CD14-positive monocyte (primary cell): ENCODE results near the gene CGB2. TPM values are rescaled to one million over a fixed set of nuclear protein-coding genes. Genes with fewer than 3 reads are reported as not detected.

ENCODE experiments used
- DNase-seq, 3 donors: peaks; one replicate each; pipeline ENCODE4 v3.0.0-alpha.2; 2011 to 2022
- H2AFZ ChIP-seq: 2 replicates; pipeline ENCODE4 v1.6.0; 2012; ENCODE audit warnings: mild to moderate bottlenecking, low read depth, low read length, inconsistent platforms; ENCODE audit not compliant: insufficient read depth, poor library complexity, severe bottlenecking
- H3K27ac ChIP-seq, 2 donors: 1 replicate in 1 of 2; 2 replicates in 1 of 2; pipeline ENCODE4 v1.5.1; 2012 to 2013; ENCODE audit warnings: low read length in 2 of 2, control low read depth in 1 of 2, inconsistent platforms in 1 of 2, low read depth in 1 of 2, mild to moderate bottlenecking in 1 of 2
- H3K27me3 ChIP-seq, 2 donors: one replicate each; pipeline versions ENCODE4 v1.6.0 to v1.6.1; 2011 to 2013; ENCODE audit warnings: low read length in 2 of 2; ENCODE audit not compliant: control insufficient read depth in 2 of 2, insufficient read depth in 2 of 2
- H3K36me3 ChIP-seq, 2 donors: replicated peaks in 1 of 2; 1 replicate in 1 of 2; 2 replicates in 1 of 2; pipeline versions ENCODE4 v1.5.1 to v1.6.1; 2012 to 2013; ENCODE audit warnings: low read length in 2 of 2, control low read depth in 1 of 2, inconsistent platforms in 1 of 2, mild to moderate bottlenecking in 1 of 2; ENCODE audit not compliant: insufficient read depth in 2 of 2, control insufficient read depth in 1 of 2
- H3K4me1 ChIP-seq, 2 donors: 1 replicate in 1 of 2; 2 replicates in 1 of 2; pipeline versions ENCODE4 v1.5.1 to v1.6.1; 2012 to 2013; ENCODE audit warnings: low read length in 2 of 2, control low read depth in 1 of 2, inconsistent platforms in 1 of 2, mild to moderate bottlenecking in 1 of 2, moderate library complexity in 1 of 2; ENCODE audit not compliant: insufficient read depth in 2 of 2, control insufficient read depth in 1 of 2
- H3K4me2 ChIP-seq: replicated peaks from 2 replicates; pipeline ENCODE3; 2012; ENCODE audit warnings: low read length, moderate library complexity, mild to moderate bottlenecking; ENCODE audit not compliant: poor library complexity, severe bottlenecking; ENCODE audit errors: extremely low read depth
- H3K4me3 ChIP-seq, 3 experiments: fragments of 200-600 bp in 1 of 3; sonication (generic) in 1 of 3; replicated peaks in 1 of 3; 1 replicate in 2 of 3; 2 replicates in 1 of 3; pipeline ENCODE4 v1.5.1; 2011 to 2013; ENCODE audit warnings: low read length in 3 of 3, mild to moderate bottlenecking in 3 of 3, control low read depth in 2 of 3, low read depth in 2 of 3, inconsistent platforms in 1 of 3, moderate library complexity in 1 of 3
- H3K79me2 ChIP-seq: 2 replicates; pipeline ENCODE4 v1.6.0; 2012; ENCODE audit warnings: mild to moderate bottlenecking, control low read depth, inconsistent platforms, low read length, moderate library complexity; ENCODE audit not compliant: insufficient read depth
- H3K9ac ChIP-seq: 2 replicates; pipeline ENCODE4 v1.6.0; 2017; ENCODE audit warnings: low read length, mild to moderate bottlenecking; ENCODE audit not compliant: insufficient read depth, poor library complexity, severe bottlenecking
- H3K9me3 ChIP-seq, 2 donors: replicated peaks in 1 of 2; 1 replicate in 1 of 2; 2 replicates in 1 of 2; pipeline versions ENCODE4 v1.5.1 to v1.6.1; 2012 to 2013; ENCODE audit warnings: low read length in 2 of 2, control low read depth in 1 of 2; ENCODE audit not compliant: control insufficient read depth in 1 of 2, insufficient read depth in 1 of 2
- H4K20me1 ChIP-seq: 2 replicates; pipeline ENCODE4 v1.6.0; 2012; ENCODE audit warnings: mild to moderate bottlenecking, low read length, control low read depth, moderate library complexity; ENCODE audit not compliant: insufficient read depth
- H3K27ac Mint-ChIP-seq, 7 donors: one replicate each; pipeline ENCODE4 v1.8.0; 2020; ENCODE audit warnings: mild to moderate bottlenecking in 7 of 7, mixed read lengths in 7 of 7, moderate library complexity in 6 of 7, inconsistent platforms in 2 of 7
- H3K27me3 Mint-ChIP-seq, 3 donors: one replicate each; pipeline ENCODE4 v1.8.0; 2021 to 2022; ENCODE audit warnings: low read depth in 3 of 3, mild to moderate bottlenecking in 3 of 3, mixed read lengths in 3 of 3, moderate library complexity in 3 of 3, inconsistent platforms in 1 of 3
- H3K36me3 Mint-ChIP-seq, 2 donors: one replicate each; pipeline ENCODE4 v1.8.0; 2020; ENCODE audit warnings: mixed read lengths in 2 of 2, inconsistent platforms in 1 of 2, mild to moderate bottlenecking in 1 of 2
- H3K4me1 Mint-ChIP-seq: one replicate; pipeline ENCODE4 v1.8.0; 2020; ENCODE audit warnings: mild to moderate bottlenecking, mixed read lengths
- H3K4me3 Mint-ChIP-seq, 2 donors: one replicate each; pipeline ENCODE4 v1.8.0; 2020; ENCODE audit warnings: mild to moderate bottlenecking in 2 of 2, mixed read lengths in 2 of 2, moderate library complexity in 1 of 2
- H3K9me3 Mint-ChIP-seq, 7 donors: one replicate each; pipeline ENCODE4 v1.8.0; 2020 to 2022; ENCODE audit warnings: mixed read lengths in 7 of 7, mild to moderate bottlenecking in 6 of 7, moderate library complexity in 6 of 7, inconsistent platforms in 2 of 7
- CTCF ChIP-seq: fragments of 200-600 bp; IDR thresholded peaks from one replicate; pipeline ENCODE4 v1.8.0; 2022; ENCODE audit warnings: antibody characterized with exemption, mild to moderate bottlenecking
- WGBS: methylation state at CpG from one replicate; pipeline ENCODE4 v1.1.5; 2013; ENCODE audit warnings: missing lambda C conversion rate; ENCODE audit not compliant: insufficient coverage; 5-methylcytosine and 5-hydroxymethylcytosine counted together
- intact Hi-C, 2 donors: fragments of 100-400 bp; cut with micrococcal nuclease; formaldehyde crosslinking; loops; one replicate each; pipeline versions ENCODE4 v1.15.0 to v1.15.1; 2023
- polyA plus RNA-seq, 3 donors: library from polyadenylated mRNA; depleted of rRNA in 1 of 3; unstranded in 2 of 3; stranded (reverse) in 1 of 3; fragments of 300-500 nt in 2 of 3; fragments of >200 nt in 1 of 3; fragmentation: Illumina TruSeq in 2 of 3; gene quantifications; 1 replicate in 2 of 3; 2 replicates in 1 of 3; pipeline ENCODE4 v1.2.3, GENCODE V29; 2012 to 2021

Gene CGB2
- polyA plus RNA-seq, 3 donors: not detected

GRCh38 chr19:49071860-49072547, 40.3 kb downstream of the CGB2 start:
- H3K27ac ChIP-seq: no peak overlapping the region
- Mint-ChIP-seq H3K36me3 (peaks cover 3 to 8% of the 10 kb centered on the region in 2 donors), H3K27ac (no peak overlapping the region), H3K4me1 (peaks cover 11% of the 10 kb centered on the region), H3K9me3 (peaks cover 0 to 33% (median 17%) of the 10 kb centered on the region in 7 donors), H3K4me3 (peak overlapping the region in 1 of 2 donors; percentile 71), H3K27me3 (peaks cover 63 to 78% (median 66%) of the 10 kb centered on the region in 3 donors)
- H2AFZ ChIP-seq: no peak overlapping the region
- H4K20me1 ChIP-seq: no peaks in the 10 kb centered on the region
- H3K4me1 ChIP-seq: no peaks in the 10 kb centered on the region
- no peak overlapping the region for H3K4me2 ChIP-seq
- no peak for TF ChIP-seq CTCF
- peaks cover 14 to 64% of the 10 kb centered on the region in 2 donors for H3K27me3 ChIP-seq
- H3K9ac ChIP-seq: no peak overlapping the region
- no peak for DNase-seq
- H3K36me3 ChIP-seq: no peaks in the 10 kb centered on the region
- H3K79me2 ChIP-seq: no peaks in the 10 kb centered on the region
- 11% methylated on average over 84 of the region's 93 CpGs for WGBS
- intact Hi-C loops: no loop called here
- H3K9me3 ChIP-seq: peaks cover 0 to 7% of the 10 kb centered on the region in 2 donors
- no peak overlapping the region for H3K4me3 ChIP-seq

- H2AFZ ChIP-seq: no peak overlapping the region
- Mint-ChIP-seq H3K36me3 (peaks cover 3 to 8% of the 10 kb centered on the region in 2 donors), H3K4me1 (peaks cover 11% of the 10 kb centered on the region), H3K27ac (peak overlapping the region in 2 of 7 donors; percentile 31 to 54), H3K27me3 (peaks cover 51 to 62% (median 60%) of the 10 kb centered on the region in 3 donors), H3K9me3 (peaks cover 0 to 33% (median 15%) of the 10 kb centered on the region in 7 donors), H3K4me3 (peak overlapping the region in 1 of 2 donors; percentile 91)
- TF ChIP-seq CTCF: no peak
- peaks cover 0 to 7% of the 10 kb centered on the region in 2 donors for H3K9me3 ChIP-seq
- H3K4me1 ChIP-seq: no peaks in the 10 kb centered on the region
- intact Hi-C loops: no loop called here
- H3K4me3 ChIP-seq: no peak overlapping the region
- no peaks in the 10 kb centered on the region for H3K36me3 ChIP-seq
- no peak overlapping the region for H3K27ac ChIP-seq
- 53% methylated on average over 14 of the region's 23 CpGs for WGBS
- no peaks in the 10 kb centered on the region for H3K79me2 ChIP-seq
- no peak overlapping the region for H3K4me2 ChIP-seq
- H4K20me1 ChIP-seq: no peaks in the 10 kb centered on the region
- H3K27me3 ChIP-seq: peaks cover 12 to 54% of the 10 kb centered on the region in 2 donors
- no peak overlapping the region for H3K9ac ChIP-seq
- DNase-seq: peak in 1 of 3 donors; percentile 20
Measured at GRCh38 chr19:49073514-49074378, 42.1 kb downstream of the CGB2 start.
